Measurements from ENCODE around the gene GFOD1. TPM values are rescaled to one million over a fixed set of nuclear protein-coding genes. Genes with fewer than 3 reads are reported as not detected.
"Not testable (repeated sequence)": the region's sequence is repeated elsewhere in the genome, so short reads cannot be mapped to it uniquely, and the experiment has no call there.

GFOD1 gene
- total RNA-seq, 2 donors from 2014 or later = 10.0 to 12.2 TPM

- Histone ChIP-seq H3K27me3 (replicated peaks; ENCODE audit: insufficient read depth) (no peaks in the 10 kb centered on the region), H3K27ac (no peak overlapping the region), H3K4me3 (no peak overlapping the region), H3K4me1 (replicated peaks) (no peaks in the 10 kb centered on the region), H3K9me3 (no peaks in the 10 kb centered on the region), H3K36me3 (no peaks in the 10 kb centered on the region)
- WGBS = 74% methylated on average over 12 of the region's 12 CpGs
- DNase-seq (ENCODE audit: low spot score) = no peak
- intact Hi-C loops (cut with DNase I) = no loop called here
- TF ChIP-seq POLR2AphosphoS5 (IDR thresholded peaks at IDR 0.05) (no peak), CTCF (IDR thresholded peaks at IDR 0.05) (no peak), POLR2A (IDR thresholded peaks at IDR 0.05) (no peak)
These were observed 24.7 kb downstream of the GFOD1 start for GRCh38 chr6:13462458-13463327.

- Histone ChIP-seq H3K4me3 (no peak overlapping the region), H3K27me3 (replicated peaks; ENCODE audit: insufficient read depth) (no peaks in the 10 kb centered on the region), H3K27ac (no peak overlapping the region), H3K4me1 (replicated peaks) (no peaks in the 10 kb centered on the region), H3K9me3 (no peaks in the 10 kb centered on the region), H3K36me3 (no peaks in the 10 kb centered on the region)
- no peak for TF ChIP-seq POLR2A (IDR thresholded peaks at IDR 0.05)
- TF ChIP-seq CTCF (IDR thresholded peaks at IDR 0.05) = no peak
- TF ChIP-seq POLR2AphosphoS5 (IDR thresholded peaks at IDR 0.05) = no peak
- 88% methylated on average over 6 of the region's 6 CpGs for WGBS
- no peak for DNase-seq (ENCODE audit: low spot score)
- intact Hi-C loops (cut with DNase I) = no loop called here
These were observed 25.6 kb downstream of the GFOD1 start for GRCh38 chr6:13461805-13462204.

- DNase-seq (ENCODE audit: low spot score) = no peak
- H3K27ac ChIP-seq = no peak overlapping the region
- no peak overlapping the region for H3K4me3 ChIP-seq
- intact Hi-C loops (cut with DNase I) = no loop called here
- no peaks in the 10 kb centered on the region for H3K27me3 ChIP-seq (replicated peaks; ENCODE audit: insufficient read depth)
- H3K4me1 ChIP-seq (replicated peaks) = no peaks in the 10 kb centered on the region
- 92% methylated on average over 4 of the region's 4 CpGs for WGBS
- no peaks in the 10 kb centered on the region for H3K36me3 ChIP-seq
- H3K9me3 ChIP-seq = no peaks in the 10 kb centered on the region
- TF ChIP-seq POLR2A (IDR thresholded peaks at IDR 0.05) (no peak), CTCF (IDR thresholded peaks at IDR 0.05) (no peak), POLR2AphosphoS5 (IDR thresholded peaks at IDR 0.05) (no peak)
These were observed 26.1 kb downstream of the GFOD1 start for GRCh38 chr6:13461307-13461706.

GRCh38 chr6:13460289-13460688, 27.1 kb downstream of the GFOD1 start:
- DNase-seq (ENCODE audit: low spot score); H3K27ac ChIP-seq; intact Hi-C loops (cut with DNase I); H3K4me1 ChIP-seq (replicated peaks); H3K27me3 ChIP-seq (replicated peaks; ENCODE audit: insufficient read depth); H3K9me3 ChIP-seq; H3K4me3 ChIP-seq; H3K36me3 ChIP-seq: not testable (repeated sequence)
- WGBS = 50% methylated on average over 2 of the region's 2 CpGs

GRCh38 chr6:13457577-13457976, 29.8 kb downstream of the GFOD1 start:
- TF ChIP-seq POLR2AphosphoS5 (IDR thresholded peaks at IDR 0.05) = no peak
- TF ChIP-seq POLR2A (IDR thresholded peaks at IDR 0.05) = no peak
- no peak for TF ChIP-seq CTCF (IDR thresholded peaks at IDR 0.05)
- Histone ChIP-seq H3K4me1 (replicated peaks) (no peaks in the 10 kb centered on the region), H3K27me3 (replicated peaks; ENCODE audit: insufficient read depth) (no peaks in the 10 kb centered on the region), H3K4me3 (no peak overlapping the region), H3K9me3 (no peaks in the 10 kb centered on the region), H3K36me3 (no peaks in the 10 kb centered on the region), H3K27ac (no peak overlapping the region)
- no peak for DNase-seq (ENCODE audit: low spot score)
- 55% methylated on average over 7 of the region's 7 CpGs for WGBS
- intact Hi-C loops (cut with DNase I) = no loop called here
